ENCODE data around the gene ABL1. TPM values are rescaled to one million over a fixed set of nuclear protein-coding genes. Genes with fewer than 3 reads are reported as not detected.

ABL1 gene
- total RNA-seq, 1 experiment from 2014 or later, result 78.6 TPM

DNA sequence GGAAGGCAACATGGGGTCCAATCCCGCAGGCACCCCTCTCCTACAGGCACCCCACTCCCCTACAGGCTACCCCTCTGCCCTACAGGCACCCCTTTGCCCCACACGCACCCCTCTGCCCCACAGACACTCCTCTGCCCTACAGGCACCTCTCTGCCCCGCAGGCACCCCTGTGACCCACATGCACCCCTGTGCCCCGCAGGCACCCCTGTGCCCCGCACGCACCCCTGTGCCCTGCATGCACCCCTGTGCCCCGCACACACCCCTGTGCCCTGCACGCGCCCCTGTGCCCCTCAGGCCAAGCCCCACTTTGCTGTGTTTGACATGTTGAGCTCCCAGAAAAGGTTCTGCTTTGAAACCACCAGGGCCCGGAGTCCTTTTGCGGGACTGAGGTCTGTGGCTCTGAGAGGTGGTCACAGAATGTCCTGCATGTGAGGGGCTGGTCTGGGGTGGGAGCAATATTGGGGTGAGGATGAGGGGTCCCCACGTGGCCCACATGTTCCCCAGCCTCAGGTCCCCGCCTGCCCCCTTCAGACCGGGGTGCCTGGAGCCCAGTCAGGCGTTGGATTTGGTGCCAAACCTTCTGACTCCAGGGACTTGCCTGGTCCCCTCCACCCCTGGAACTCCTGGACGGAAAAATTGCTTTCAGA lies 62.2 kb downstream of the ABL1 start:
- no peaks in the 10 kb centered on the region for H3K27me3 ChIP-seq (replicated peaks; ENCODE audit: insufficient read depth, low read depth, low read length, poor library complexity)
- no peaks in the 10 kb centered on the region for H3K4me1 ChIP-seq (ENCODE audit: insufficient read depth, low read length, poor library complexity, severe bottlenecking)
- no peak overlapping the region for H3K27ac ChIP-seq (ENCODE audit: low read depth, low read length, poor library complexity, severe bottlenecking)
- ChIA-PET POLR2A (ENCODE audit: low non-redundant PET) (no interaction called here), CTCF (no interaction called here)
- peaks cover 3% of the 10 kb centered on the region for H3K36me3 ChIP-seq (ENCODE audit: insufficient read depth, low read length, poor library complexity, severe bottlenecking)
- BruUV-seq (replicated peaks), result no TSS peak
- intact Hi-C loops (cut with micrococcal nuclease; ENCODE audit: unreplicated experiment), result no loop called here
- DNase-seq (ENCODE audit: low spot score), result no peak
- no peak overlapping the region for H3K4me3 ChIP-seq (ENCODE audit: low read depth, low read length, poor library complexity, severe bottlenecking)
- no peaks in the 10 kb centered on the region for H3K9me3 ChIP-seq (ENCODE audit: low read depth, low read length, poor library complexity, severe bottlenecking)
- TF ChIP-seq, protein P1, sequence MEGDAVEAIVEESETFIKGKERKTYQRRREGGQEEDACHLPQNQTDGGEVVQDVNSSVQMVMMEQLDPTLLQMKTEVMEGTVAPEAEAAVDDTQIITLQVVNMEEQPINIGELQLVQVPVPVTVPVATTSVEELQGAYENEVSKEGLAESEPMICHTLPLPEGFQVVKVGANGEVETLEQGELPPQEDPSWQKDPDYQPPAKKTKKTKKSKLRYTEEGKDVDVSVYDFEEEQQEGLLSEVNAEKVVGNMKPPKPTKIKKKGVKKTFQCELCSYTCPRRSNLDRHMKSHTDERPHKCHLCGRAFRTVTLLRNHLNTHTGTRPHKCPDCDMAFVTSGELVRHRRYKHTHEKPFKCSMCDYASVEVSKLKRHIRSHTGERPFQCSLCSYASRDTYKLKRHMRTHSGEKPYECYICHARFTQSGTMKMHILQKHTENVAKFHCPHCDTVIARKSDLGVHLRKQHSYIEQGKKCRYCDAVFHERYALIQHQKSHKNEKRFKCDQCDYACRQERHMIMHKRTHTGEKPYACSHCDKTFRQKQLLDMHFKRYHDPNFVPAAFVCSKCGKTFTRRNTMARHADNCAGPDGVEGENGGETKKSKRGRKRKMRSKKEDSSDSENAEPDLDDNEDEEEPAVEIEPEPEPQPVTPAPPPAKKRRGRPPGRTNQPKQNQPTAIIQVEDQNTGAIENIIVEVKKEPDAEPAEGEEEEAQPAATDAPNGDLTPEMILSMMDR (conservative IDR thresholded peaks at IDR 0.05; ENCODE audit: low read depth, low read length), result no peak
- no peak for TF ChIP-seq EZH2 (IDR thresholded peaks at IDR 0.05; ENCODE audit: borderline replicate concordance, low read depth, low read length, poor library complexity, severe bottlenecking)

DNA sequence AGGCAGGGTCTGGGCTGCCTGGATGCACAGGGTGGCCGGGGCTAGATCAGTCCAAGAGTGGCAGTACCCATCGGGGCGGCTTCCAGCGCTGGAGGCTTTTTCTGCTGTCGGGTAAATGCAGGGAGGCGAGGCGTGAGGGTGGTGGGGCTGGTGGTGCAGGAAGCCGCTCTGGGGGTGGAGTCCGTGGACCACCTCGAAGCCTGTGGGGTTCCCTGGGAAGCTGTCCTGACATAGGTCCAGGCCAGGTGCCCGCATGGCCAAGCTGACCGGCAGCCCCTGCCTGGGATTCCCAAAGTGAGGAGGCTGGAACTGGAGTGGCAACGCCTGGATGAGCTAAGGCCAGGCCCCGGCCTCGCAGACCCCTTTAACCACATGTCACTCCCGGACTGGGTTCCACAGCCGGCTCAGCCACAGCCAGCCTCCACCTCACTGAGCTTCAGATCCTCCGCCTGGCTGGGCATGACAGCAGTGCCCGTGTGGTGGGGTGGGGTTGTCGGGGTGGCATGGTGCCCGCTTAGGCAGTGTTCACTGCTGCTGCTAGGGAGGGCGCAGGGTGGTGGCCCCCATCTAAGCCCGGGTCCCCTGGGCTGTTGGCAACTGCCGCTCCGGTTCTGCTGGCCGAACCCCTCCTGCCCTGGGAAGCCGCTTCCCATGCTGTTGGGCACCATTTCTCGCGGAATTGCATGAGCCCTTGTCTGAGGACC lies 62.9 kb downstream of the ABL1 start:
- no peaks in the 10 kb centered on the region for H3K4me1 ChIP-seq (ENCODE audit: insufficient read depth, low read length, poor library complexity, severe bottlenecking)
- CTCF ChIA-PET, result no interaction called here
- no peak overlapping the region for H3K27ac ChIP-seq (ENCODE audit: low read depth, low read length, poor library complexity, severe bottlenecking)
- H3K27me3 ChIP-seq (replicated peaks; ENCODE audit: insufficient read depth, low read depth, low read length, poor library complexity), result no peaks in the 10 kb centered on the region
- intact Hi-C loops (cut with micrococcal nuclease; ENCODE audit: unreplicated experiment), result no loop called here
- no peaks in the 10 kb centered on the region for H3K9me3 ChIP-seq (ENCODE audit: low read depth, low read length, poor library complexity, severe bottlenecking)
- H3K36me3 ChIP-seq (ENCODE audit: insufficient read depth, low read length, poor library complexity, severe bottlenecking), result peaks cover 2% of the 10 kb centered on the region
- TF ChIP-seq, protein P1 (conservative IDR thresholded peaks at IDR 0.05; ENCODE audit: low read depth, low read length), result no peak
- no peak for TF ChIP-seq EZH2 (IDR thresholded peaks at IDR 0.05; ENCODE audit: borderline replicate concordance, low read depth, low read length, poor library complexity, severe bottlenecking)
- DNase-seq (ENCODE audit: low spot score), result no peak
- no TSS peak for BruUV-seq (replicated peaks)
- no peak overlapping the region for H3K4me3 ChIP-seq (ENCODE audit: low read depth, low read length, poor library complexity, severe bottlenecking)
- POLR2A ChIA-PET (ENCODE audit: low non-redundant PET), result no interaction called here

DNA sequence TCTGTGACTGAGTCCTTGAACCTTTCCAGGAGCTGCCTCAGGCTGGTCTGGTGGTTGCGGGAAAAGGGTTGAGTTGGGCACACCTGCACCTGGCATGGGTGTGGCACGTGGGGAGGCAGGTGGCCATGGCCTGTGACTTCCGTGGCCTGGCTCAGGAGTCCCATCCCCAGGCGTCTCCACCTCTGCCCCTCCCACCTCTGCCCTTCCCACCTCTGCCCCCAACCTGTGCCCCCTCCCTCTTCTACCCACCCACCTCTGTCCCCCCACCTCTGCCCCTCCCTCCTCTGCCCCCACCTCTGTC lies 63.4 kb downstream of the ABL1 start:
- no TSS peak for BruUV-seq (replicated peaks)
- no peak overlapping the region for H3K27ac ChIP-seq (ENCODE audit: low read depth, low read length, poor library complexity, severe bottlenecking)
- H3K9me3 ChIP-seq (ENCODE audit: low read depth, low read length, poor library complexity, severe bottlenecking), result no peaks in the 10 kb centered on the region
- POLR2A ChIA-PET (ENCODE audit: low non-redundant PET), result no interaction called here
- H3K4me1 ChIP-seq (ENCODE audit: insufficient read depth, low read length, poor library complexity, severe bottlenecking), result no peaks in the 10 kb centered on the region
- no peaks in the 10 kb centered on the region for H3K36me3 ChIP-seq (ENCODE audit: insufficient read depth, low read length, poor library complexity, severe bottlenecking)
- CTCF ChIA-PET, result no interaction called here
- DNase-seq (ENCODE audit: low spot score), result no peak
- intact Hi-C loops (cut with micrococcal nuclease; ENCODE audit: unreplicated experiment), result no loop called here
- TF ChIP-seq, protein P1 (conservative IDR thresholded peaks at IDR 0.05; ENCODE audit: low read depth, low read length), result no peak
- TF ChIP-seq EZH2 (IDR thresholded peaks at IDR 0.05; ENCODE audit: borderline replicate concordance, low read depth, low read length, poor library complexity, severe bottlenecking), result no peak
- no peaks in the 10 kb centered on the region for H3K27me3 ChIP-seq (replicated peaks; ENCODE audit: insufficient read depth, low read depth, low read length, poor library complexity)
- no peak overlapping the region for H3K4me3 ChIP-seq (ENCODE audit: low read depth, low read length, poor library complexity, severe bottlenecking)

Measured in A673 (cell line).